Measurements from ENCODE around the gene C11orf21. TPM values are rescaled to one million over a fixed set of nuclear protein-coding genes. Genes with fewer than 3 reads are reported as not detected.

The C11orf21 gene
- total RNA-seq, 2 donors from 2014 or later: 4.8 to 19.1 TPM

DNA sequence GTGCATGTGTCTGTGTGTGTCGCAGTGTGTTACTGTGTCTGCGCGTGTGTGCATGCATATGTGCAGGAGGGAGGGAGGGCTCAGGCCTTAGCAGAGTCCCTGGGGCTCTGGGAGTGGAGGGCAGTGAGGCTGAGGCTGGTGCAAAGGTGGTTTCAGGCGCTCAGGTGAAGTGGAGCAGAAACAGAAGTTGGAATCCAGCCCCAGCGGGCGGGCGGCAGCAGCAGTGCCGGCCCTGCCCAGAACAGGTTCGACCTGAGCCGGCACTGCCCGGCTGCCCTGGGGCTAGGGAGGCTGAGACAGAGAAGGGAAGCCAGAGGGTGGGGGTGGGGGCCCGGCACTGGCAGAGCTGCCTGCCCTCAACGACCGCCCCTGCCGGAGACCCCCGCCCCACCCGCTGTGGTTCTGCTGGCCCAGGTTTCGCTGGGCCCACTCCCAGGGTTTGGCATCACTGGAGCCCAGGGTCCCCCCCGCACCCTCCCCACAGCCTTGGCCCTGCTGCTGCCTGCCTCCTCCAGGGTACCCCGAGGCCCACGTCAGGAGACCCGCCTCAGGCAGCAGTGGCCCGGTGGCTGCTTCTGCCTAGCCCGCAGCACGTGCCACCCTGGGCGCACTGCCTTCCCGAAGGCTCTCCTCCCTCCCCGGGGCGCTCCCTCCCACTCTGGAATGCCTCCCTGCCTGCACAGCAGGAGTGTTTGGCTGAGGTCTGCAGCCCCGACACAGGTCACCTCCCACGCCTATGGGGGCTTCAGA lies 44.6 kb downstream of the C11orf21 start:
- intact Hi-C loops (cut with DNase I): no loop called here
- ATAC-seq (no peak), DNase-seq (no peak)

DNA sequence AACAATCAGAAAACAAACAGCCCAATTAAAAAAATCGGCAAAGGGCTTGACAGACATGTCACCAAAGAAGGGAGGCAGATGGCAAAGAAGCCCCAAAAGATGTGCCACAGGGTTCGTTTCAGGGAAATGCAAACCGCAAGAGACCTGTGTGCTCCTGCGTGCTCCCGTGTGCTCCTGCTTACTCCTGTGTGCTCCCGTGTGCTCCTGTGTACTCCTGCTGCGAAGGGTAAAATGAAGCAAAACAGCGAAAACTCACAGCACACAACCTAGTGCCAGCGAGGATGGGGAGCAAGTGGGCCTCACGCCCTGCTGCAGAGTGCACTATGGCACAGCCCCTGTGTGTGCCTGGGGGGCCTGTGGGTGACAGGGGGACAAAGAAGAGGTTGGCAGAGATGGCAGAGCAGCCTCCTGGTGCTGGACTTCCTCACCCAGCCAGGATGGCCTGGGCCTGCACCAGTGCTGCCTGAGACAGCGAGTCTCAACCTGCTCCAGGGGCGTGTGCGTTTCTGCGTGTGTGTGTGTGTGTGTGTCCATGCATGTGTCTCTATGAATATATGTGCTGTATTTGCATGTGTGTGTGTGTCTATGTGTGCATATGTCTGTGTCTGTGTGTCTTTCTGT lies 45.3 kb downstream of the C11orf21 start:
- intact Hi-C loops (cut with DNase I): no loop called here
- DNase-seq (no peak), ATAC-seq (no peak)

DNA sequence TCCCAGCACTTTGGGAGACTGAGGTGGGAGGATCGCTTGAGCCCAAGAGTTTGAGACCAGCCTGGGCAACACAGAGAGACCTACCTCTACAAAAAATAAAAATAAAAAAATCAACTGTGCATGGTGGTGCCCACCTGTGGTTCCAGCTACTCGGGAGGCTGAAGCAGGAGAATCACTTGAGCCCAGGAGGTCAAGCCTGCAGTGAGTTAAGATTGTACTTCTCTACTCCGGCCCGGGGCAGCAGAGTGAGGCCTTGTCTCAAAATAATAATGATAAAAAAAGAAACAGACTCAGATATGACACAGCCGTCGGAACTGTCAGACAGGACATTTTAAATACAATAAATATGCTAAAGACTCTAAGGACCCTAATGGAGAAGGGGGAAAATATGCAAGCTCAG lies 49.7 kb downstream of the C11orf21 start:
- intact Hi-C loops (cut with DNase I): no loop called here
- ATAC-seq: no peak
- no peak for DNase-seq

DNA sequence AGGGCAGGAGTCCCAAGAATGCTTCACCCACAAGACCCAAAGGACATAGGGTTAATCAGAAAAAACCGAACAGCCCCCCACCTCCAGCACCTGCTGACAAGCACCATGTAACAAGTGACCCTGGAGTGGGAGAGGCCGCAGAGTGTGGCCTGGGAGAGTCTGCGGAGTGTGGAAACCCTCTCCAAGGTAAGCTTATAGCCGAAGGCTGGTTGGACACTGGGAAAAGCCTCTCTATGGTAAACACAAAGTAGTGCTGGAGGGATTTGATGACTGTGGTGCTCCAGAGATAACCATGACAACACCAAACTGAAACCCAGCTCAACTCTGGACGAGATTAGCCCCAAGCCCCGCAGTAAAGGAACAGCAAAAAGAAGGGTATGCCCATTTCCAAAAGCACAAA lies 50.6 kb downstream of the C11orf21 start:
- ATAC-seq: no peak

DNA sequence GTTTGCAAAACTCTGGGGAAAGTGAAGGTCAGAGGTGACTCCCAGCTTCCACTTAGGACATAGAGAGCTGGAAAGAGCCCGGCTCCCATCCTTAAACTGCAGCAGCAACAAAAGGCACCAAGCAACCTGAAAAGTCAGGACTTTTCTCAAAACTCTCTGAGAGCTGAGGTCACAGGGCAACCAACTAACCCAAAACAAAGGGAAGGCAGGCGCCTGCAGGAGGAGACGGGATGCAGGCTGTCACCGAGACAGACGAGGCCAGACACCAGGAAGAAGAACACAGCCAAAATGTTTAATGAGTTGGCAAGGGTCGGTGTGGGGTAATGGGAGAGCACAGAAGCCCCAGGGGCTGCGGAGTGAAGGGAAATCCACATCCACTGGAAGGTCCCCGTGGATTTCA lies 51.2 kb downstream of the C11orf21 start:
- ATAC-seq: no peak

More for the DNA sequence above, 50.6 kb downstream of the C11orf21 start:
- intact Hi-C loops (cut with DNase I): no loop called here
- DNase-seq: no peak

DNA sequence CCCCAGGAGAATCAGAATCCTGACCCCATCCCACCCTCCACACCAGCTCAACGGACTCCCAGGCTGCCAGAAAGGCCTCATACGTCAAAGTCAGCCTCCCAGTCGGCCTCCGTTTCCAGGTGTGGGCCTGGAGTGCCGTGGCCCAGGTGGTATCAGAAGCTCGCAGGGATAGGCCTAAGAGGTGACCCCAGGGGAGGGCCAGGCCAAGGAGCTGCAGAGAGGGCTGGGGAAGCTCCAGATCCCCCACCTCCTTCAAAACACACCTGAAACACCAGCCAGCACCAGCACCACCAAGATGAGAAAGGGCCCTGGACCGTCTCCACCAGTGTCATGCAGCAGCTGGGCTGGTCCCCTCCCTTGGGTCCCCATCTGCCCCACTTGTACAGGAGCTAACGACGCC lies 51.7 kb downstream of the C11orf21 start:
- intact Hi-C loops (cut with DNase I): no loop called here
- ATAC-seq: no peak

More for the DNA sequence above, 51.2 kb downstream of the C11orf21 start:
- DNase-seq: no peak
- intact Hi-C loops (cut with DNase I): no loop called here

DNA sequence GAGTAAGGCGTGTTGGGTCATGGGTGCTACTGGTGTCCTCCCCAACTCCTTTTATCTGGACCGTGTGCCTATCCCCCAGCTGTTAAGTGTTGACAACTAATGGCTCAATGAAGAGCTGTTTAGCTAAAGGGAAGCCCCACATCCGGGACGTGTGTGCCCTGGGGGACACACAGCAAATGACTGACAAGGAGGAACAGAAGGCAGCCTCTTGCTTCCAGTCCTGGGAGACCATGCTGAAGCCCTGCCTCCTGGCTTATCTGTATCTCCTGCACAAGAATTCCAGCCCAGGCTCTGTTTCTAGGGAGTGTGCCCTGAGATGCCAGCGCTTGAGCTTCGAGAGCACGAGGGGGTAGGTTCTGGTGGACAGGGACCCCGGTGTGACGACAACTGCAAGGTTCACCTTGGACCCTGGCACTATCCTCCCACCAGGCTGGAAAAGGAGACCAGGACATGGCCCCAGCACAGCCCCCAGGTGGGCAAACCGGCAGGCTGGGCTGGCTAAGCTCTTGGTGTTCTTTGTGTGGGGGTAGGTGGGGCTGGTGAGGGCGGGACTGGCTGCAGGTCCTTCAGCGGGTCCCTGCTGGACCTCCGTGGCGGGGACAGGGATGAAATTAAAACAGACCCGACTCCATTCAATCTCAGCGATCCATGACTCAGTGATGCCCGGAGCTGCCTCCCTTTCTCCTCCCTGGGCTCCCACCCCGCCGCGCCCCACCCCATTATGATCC lies 52.4 kb downstream of the C11orf21 start:
- ATAC-seq (no peak), DNase-seq (no peak)
- intact Hi-C loops (cut with DNase I): no loop called here

More for the DNA sequence above, 51.7 kb downstream of the C11orf21 start:
- DNase-seq: no peak

DNA sequence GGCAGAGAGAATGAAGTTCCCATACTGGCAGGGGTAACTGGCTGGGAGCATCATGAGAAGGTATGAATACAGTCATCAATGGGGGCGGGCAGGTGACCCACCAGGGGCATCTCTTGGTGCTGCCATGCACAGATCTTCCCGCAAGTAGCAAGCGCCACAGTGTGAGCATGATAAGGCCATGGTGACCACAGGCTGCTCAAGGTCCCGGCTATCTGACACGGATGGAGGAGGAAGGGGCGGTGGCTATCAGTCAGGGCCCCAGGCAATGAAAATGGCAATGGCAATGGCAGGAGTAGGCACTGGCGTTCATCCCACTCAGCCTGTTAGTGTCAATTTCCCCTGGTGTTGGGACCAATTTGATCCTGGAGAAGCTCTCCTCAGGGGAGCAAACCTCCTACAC lies 53.0 kb downstream of the C11orf21 start:
- intact Hi-C loops (cut with DNase I): no loop called here
- no peak for ATAC-seq
- no peak for DNase-seq

DNA sequence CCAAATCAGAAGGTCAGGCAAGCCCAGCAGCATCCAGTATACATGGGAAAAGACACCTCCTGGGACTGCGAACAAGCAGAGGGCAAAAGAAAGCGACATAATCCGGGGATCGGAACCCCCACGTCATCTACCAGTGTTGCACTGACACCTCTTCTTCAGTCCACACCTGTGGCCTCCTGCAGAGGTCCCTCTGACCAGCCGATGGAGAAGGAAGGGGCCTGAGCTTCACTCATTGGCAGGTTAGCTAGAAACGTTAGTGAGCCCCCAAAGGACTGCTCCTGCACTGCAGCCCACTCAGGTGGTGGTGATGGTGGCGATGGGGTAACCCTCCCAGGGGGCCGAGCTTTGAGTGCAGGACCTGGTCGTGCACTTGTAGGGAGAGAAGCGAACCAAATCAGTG lies 53.5 kb downstream of the C11orf21 start:
- DNase-seq (no peak), ATAC-seq (no peak)
- intact Hi-C loops (cut with DNase I): no loop called here

DNA sequence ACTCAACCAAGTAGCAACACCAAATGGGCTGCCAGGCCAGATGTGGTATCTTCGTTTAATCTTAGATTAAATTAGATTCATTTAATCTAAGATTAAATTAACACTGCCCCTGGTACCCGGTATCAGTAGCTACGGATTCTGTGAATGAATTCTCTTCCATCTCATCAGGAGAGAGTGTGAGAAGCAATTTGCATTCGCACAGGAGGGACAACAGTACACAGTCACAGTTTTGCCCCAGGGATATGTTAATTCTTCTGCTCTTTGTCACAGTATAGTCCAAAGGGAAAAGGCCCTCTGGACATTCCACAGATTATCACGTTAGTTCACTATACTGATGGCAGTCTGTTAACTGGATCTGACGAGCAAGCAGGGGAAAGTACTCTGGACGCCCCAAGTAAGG lies 54.2 kb downstream of the C11orf21 start:
- DNase-seq (no peak), ATAC-seq (no peak)
- intact Hi-C loops (cut with DNase I): no loop called here

Other genes with a start within 250 kb of the C11orf21 start
- 100 to 1,000 TPM in 1 of 2 donors, 10 to 100 TPM in 1; 94.3 to 114 TPM for gene IGF2, start 162.5 kb downstream of the C11orf21 start, total RNA-seq
- not detected for gene INS, start 140.7 kb downstream of the C11orf21 start, total RNA-seq
- gene TH, start 130.1 kb downstream of the C11orf21 start, total RNA-seq: not detected
- gene ASCL2, start 31.3 kb downstream of the C11orf21 start, total RNA-seq: under 1 TPM; 0.39 to 0.50 TPM
- 10 to 100 TPM; 11.6 to 15.0 TPM for gene TSPAN32, start 95 bp upstream of the C11orf21 start, total RNA-seq
- 100 to 1,000 TPM; 699 to 773 TPM for gene CD81, start 75.4 kb upstream of the C11orf21 start, total RNA-seq
- 10 to 100 TPM; 34.9 to 45.7 TPM for gene TSSC4, start 98.8 kb upstream of the C11orf21 start, total RNA-seq
- gene TRPM5, start 142.6 kb upstream of the C11orf21 start, total RNA-seq: not detected
- 10 to 100 TPM; 33.5 to 39.7 TPM for gene KCNQ1, start 143.1 kb upstream of the C11orf21 start, total RNA-seq

Measured in left cardiac atrium (tissue), 4 donors.